ENCODE measurements around the gene CTBP1. TPM values are rescaled to one million over a fixed set of nuclear protein-coding genes. Genes with fewer than 3 reads are reported as not detected.

Gene CTBP1
- total RNA-seq, 1 experiment from 2014 or later = 187 TPM

DNA sequence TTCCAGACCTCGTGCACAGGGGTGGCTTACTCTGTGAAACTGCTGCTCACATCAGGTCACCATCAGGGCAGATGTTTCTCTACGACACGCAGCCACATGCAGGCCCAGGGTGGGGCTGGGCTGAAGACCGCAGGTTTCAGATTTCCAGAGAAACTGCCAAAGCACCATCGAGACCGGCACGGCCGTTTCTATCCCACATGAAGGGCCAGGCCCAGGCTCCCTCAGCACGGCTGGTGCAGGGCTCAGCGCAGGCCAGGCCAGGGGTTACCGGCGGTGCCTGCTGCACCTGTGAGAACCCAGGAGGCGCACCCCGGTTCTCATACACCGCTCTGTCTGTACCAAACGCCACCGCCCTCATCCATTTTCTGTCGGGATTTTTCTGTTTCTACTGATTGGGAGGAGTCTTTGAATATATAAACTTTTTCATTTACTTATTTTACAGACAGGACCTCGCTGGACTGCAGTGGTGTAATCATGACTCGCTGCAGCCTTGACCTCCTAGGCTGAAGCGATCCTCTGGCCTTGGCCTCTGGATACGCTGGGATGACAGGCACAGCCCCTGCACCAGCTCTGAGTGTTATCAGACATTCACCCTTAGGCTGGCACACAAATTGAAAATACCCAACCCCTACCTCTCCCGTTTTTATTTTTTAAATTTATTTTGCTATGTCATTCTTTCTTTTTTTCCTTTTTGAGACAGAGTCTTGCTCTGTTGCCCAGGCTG is 17.1 kb downstream of the CTBP1 start:
- Histone ChIP-seq H3K4me3 (ENCODE audit: low read depth, low read length, poor library complexity, severe bottlenecking) (no peak overlapping the region), H3K36me3 (ENCODE audit: insufficient read depth, low read length, poor library complexity, severe bottlenecking) (peaks cover 69% of the 10 kb centered on the region), H3K27me3 (replicated peaks; ENCODE audit: insufficient read depth, low read depth, low read length, poor library complexity) (no peaks in the 10 kb centered on the region), H3K4me1 (ENCODE audit: insufficient read depth, low read length, poor library complexity, severe bottlenecking) (no peaks in the 10 kb centered on the region), H3K27ac (ENCODE audit: low read depth, low read length, poor library complexity, severe bottlenecking) (no peak overlapping the region), H3K9me3 (ENCODE audit: low read depth, low read length, poor library complexity, severe bottlenecking) (no peaks in the 10 kb centered on the region)
- ChIA-PET CTCF (no interaction called here), POLR2A (ENCODE audit: low non-redundant PET) (no interaction called here)
- no peak for DNase-seq (ENCODE audit: low spot score)
- TF ChIP-seq, protein P1, sequence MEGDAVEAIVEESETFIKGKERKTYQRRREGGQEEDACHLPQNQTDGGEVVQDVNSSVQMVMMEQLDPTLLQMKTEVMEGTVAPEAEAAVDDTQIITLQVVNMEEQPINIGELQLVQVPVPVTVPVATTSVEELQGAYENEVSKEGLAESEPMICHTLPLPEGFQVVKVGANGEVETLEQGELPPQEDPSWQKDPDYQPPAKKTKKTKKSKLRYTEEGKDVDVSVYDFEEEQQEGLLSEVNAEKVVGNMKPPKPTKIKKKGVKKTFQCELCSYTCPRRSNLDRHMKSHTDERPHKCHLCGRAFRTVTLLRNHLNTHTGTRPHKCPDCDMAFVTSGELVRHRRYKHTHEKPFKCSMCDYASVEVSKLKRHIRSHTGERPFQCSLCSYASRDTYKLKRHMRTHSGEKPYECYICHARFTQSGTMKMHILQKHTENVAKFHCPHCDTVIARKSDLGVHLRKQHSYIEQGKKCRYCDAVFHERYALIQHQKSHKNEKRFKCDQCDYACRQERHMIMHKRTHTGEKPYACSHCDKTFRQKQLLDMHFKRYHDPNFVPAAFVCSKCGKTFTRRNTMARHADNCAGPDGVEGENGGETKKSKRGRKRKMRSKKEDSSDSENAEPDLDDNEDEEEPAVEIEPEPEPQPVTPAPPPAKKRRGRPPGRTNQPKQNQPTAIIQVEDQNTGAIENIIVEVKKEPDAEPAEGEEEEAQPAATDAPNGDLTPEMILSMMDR (conservative IDR thresholded peaks at IDR 0.05; ENCODE audit: low read depth, low read length) = no peak
- TF ChIP-seq EZH2 (IDR thresholded peaks at IDR 0.05; ENCODE audit: borderline replicate concordance, low read depth, low read length, poor library complexity, severe bottlenecking) = no peak
- intact Hi-C loops (cut with micrococcal nuclease; ENCODE audit: unreplicated experiment) = no loop called here
- BruUV-seq (replicated peaks) = no TSS peak

DNA sequence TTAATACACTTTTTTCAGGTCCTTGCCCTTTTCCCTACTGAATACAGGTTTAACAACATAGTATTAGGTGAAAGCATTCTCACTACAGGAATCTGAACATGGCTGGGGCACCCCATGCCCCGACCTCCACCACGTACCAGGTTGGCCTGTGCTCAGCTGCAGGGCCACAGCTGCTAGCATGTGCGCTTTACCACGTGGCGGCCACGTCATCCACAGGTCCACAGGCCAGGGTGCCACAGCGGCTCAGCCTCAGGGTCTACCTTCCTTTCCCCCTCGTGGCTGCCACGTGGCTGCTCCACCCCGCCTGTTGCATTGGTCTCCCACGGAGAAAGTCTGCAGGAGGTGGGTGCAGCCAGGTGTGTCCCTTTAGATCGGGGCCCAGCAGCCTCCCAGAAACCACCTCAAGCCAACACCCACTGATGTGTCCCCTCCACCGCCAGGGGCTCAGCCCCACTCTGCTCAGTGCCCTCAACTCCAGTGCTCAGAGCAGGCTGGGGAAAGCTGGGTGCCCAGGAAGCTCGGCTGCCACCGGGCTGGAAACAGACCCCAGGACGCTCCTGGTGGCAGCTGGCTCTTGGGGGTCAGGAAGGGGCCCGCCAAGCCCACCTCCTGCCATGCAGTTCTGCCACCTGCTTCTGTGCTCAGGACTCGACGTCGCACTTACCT is 17.8 kb downstream of the CTBP1 start:
- no peak for DNase-seq (ENCODE audit: low spot score)
- no peak for TF ChIP-seq EZH2 (IDR thresholded peaks at IDR 0.05; ENCODE audit: borderline replicate concordance, low read depth, low read length, poor library complexity, severe bottlenecking)
- TF ChIP-seq, protein P1 (conservative IDR thresholded peaks at IDR 0.05; ENCODE audit: low read depth, low read length) = no peak
- Histone ChIP-seq H3K4me1 (ENCODE audit: insufficient read depth, low read length, poor library complexity, severe bottlenecking) (no peaks in the 10 kb centered on the region), H3K27me3 (replicated peaks; ENCODE audit: insufficient read depth, low read depth, low read length, poor library complexity) (no peaks in the 10 kb centered on the region), H3K27ac (ENCODE audit: low read depth, low read length, poor library complexity, severe bottlenecking) (no peak overlapping the region), H3K4me3 (ENCODE audit: low read depth, low read length, poor library complexity, severe bottlenecking) (no peak overlapping the region), H3K36me3 (ENCODE audit: insufficient read depth, low read length, poor library complexity, severe bottlenecking) (peaks cover 74% of the 10 kb centered on the region), H3K9me3 (ENCODE audit: low read depth, low read length, poor library complexity, severe bottlenecking) (no peaks in the 10 kb centered on the region)
- ChIA-PET POLR2A (ENCODE audit: low non-redundant PET) (no interaction called here), CTCF (no interaction called here)
- intact Hi-C loops (cut with micrococcal nuclease; ENCODE audit: unreplicated experiment) = no loop called here
- no TSS peak for BruUV-seq (replicated peaks)

DNA sequence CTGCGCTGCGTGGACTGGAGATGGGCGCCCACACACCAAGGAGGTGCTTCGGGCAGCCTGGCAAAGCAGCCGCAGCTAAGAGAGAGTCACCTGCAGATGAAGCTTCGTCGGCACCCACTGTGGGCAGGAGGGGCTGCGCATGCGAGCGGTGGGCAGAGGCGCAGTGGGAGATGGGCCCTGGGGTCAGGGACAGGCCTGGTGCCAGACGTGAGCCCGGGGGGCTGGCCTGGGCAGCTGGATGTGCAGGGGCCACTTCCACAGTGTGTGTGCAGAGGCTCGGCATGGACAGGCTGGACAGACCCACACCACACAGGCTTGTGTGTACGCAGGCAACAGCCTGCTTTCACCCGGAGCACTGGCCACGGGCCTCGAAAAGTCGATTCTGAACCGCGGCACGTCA is 18.6 kb downstream of the CTBP1 start:
- H3K27ac ChIP-seq (ENCODE audit: low read depth, low read length, poor library complexity, severe bottlenecking) = no peak overlapping the region
- peaks cover 73% of the 10 kb centered on the region for H3K36me3 ChIP-seq (ENCODE audit: insufficient read depth, low read length, poor library complexity, severe bottlenecking)
- no peaks in the 10 kb centered on the region for H3K4me1 ChIP-seq (ENCODE audit: insufficient read depth, low read length, poor library complexity, severe bottlenecking)
- no peaks in the 10 kb centered on the region for H3K27me3 ChIP-seq (replicated peaks; ENCODE audit: insufficient read depth, low read depth, low read length, poor library complexity)
- ChIA-PET POLR2A (ENCODE audit: low non-redundant PET) (no interaction called here), CTCF (no interaction called here)
- H3K9me3 ChIP-seq (ENCODE audit: low read depth, low read length, poor library complexity, severe bottlenecking) = no peaks in the 10 kb centered on the region
- intact Hi-C loops (cut with micrococcal nuclease; ENCODE audit: unreplicated experiment) = no loop called here
- TF ChIP-seq, protein P1 (conservative IDR thresholded peaks at IDR 0.05; ENCODE audit: low read depth, low read length) = no peak
- TF ChIP-seq EZH2 (IDR thresholded peaks at IDR 0.05; ENCODE audit: borderline replicate concordance, low read depth, low read length, poor library complexity, severe bottlenecking) = no peak
- DNase-seq (ENCODE audit: low spot score) = no peak
- BruUV-seq (replicated peaks) = no TSS peak
- no peak overlapping the region for H3K4me3 ChIP-seq (ENCODE audit: low read depth, low read length, poor library complexity, severe bottlenecking)

Measured in A673 (cell line).